Amygdala (tissue), 56 donors: ENCODE data around the gene NTSR1.

Experiments used
- DNase-seq, 56 donors: peaks; one replicate each; lab custom pipeline; 2025; lab: John Stamatoyannopoulos, UW

The NTSR1 gene

GRCh38 chr20:62778601-62779416 lies 70.2 kb downstream of the NTSR1 start:
- no peak for DNase-seq

- no peak for DNase-seq
Measured at GRCh38 chr20:62779417-62779685, 70.7 kb downstream of the NTSR1 start.

- DNase-seq: peak in 12 of 56 donors; percentile 11 to 57 (median 32)
Measured at GRCh38 chr20:62780204-62780603, 71.6 kb downstream of the NTSR1 start.

GRCh38 chr20:62780696-62781095 lies 72.1 kb downstream of the NTSR1 start:
- DNase-seq: no peak

- DNase-seq: no peak
Measured at GRCh38 chr20:62782149-62782892, 73.7 kb downstream of the NTSR1 start.

GRCh38 chr20:62782893-62783278 lies 74.2 kb downstream of the NTSR1 start:
- no peak for DNase-seq

- DNase-seq: no peak
Measured at GRCh38 chr20:62784497-62784896, 75.9 kb downstream of the NTSR1 start.

GRCh38 chr20:62785393-62785792 lies 76.8 kb downstream of the NTSR1 start:
- no peak for DNase-seq

GRCh38 chr20:62786157-62786556 lies 77.5 kb downstream of the NTSR1 start:
- DNase-seq: no peak

GRCh38 chr20:62787321-62787720 lies 78.7 kb downstream of the NTSR1 start:
- DNase-seq: no peak

- DNase-seq: no peak
Measured at GRCh38 chr20:62787866-62788265, 79.2 kb downstream of the NTSR1 start.

GRCh38 chr20:62788607-62789006 lies 80.0 kb downstream of the NTSR1 start:
- no peak for DNase-seq

GRCh38 chr20:62790075-62790474 lies 81.4 kb downstream of the NTSR1 start:
- no peak for DNase-seq

- DNase-seq: peak; percentile 24 to 93 (median 76)
Measured at GRCh38 chr20:62791301-62792181, 82.9 kb downstream of the NTSR1 start.

- no peak for DNase-seq
Measured at GRCh38 chr20:62792182-62792939, 83.7 kb downstream of the NTSR1 start.

- DNase-seq: no peak
Measured at GRCh38 chr20:62792940-62793756, 84.5 kb downstream of the NTSR1 start.

- no peak for DNase-seq
Measured at GRCh38 chr20:62793757-62794006, 85.0 kb downstream of the NTSR1 start.

GRCh38 chr20:62794007-62794724 lies 85.5 kb downstream of the NTSR1 start:
- peak; percentile 54 to 98 (median 90) for DNase-seq
